Retinal pigment epithelial cell (primary cell): Measurements from ENCODE around the gene MMP21.
A peak's percentile ranks its signal among the peaks of the same experiment; 100 is the strongest.

Experiments used
- DNase-seq: peaks from one replicate; pipeline ENCODE4 v3.0.0-alpha.2; 2010; ENCODE audit warnings: low read depth
- H3K4me3 ChIP-seq: 2 replicates; pipeline ENCODE4 v1.5.1; 2011; ENCODE audit warnings: mild to moderate bottlenecking, low read length, control low read depth, moderate library complexity
- CTCF ChIP-seq: conservative IDR thresholded peaks from 2 replicates; pipeline ENCODE4 v1.5.1; 2011; ENCODE audit warnings: low read depth, low read length, control low read depth, inconsistent platforms

MMP21 gene

GRCh38 chr10:125801574-125801973 lies 26.0 kb upstream of the MMP21 start:
- H3K4me3 ChIP-seq: no peak overlapping the region
- DNase-seq: no peak
- TF ChIP-seq CTCF: no peak

- no peak for TF ChIP-seq CTCF
- no peak overlapping the region for H3K4me3 ChIP-seq
- DNase-seq: no peak
Measured at GRCh38 chr10:125799451-125800182, 24.0 kb upstream of the MMP21 start.

- no peak overlapping the region for H3K4me3 ChIP-seq
- TF ChIP-seq CTCF: no peak
- no peak for DNase-seq
Measured at GRCh38 chr10:125797994-125798662, 22.5 kb upstream of the MMP21 start.

GRCh38 chr10:125797424-125797823 lies 21.8 kb upstream of the MMP21 start:
- no peak for TF ChIP-seq CTCF
- DNase-seq: no peak
- no peak overlapping the region for H3K4me3 ChIP-seq

GRCh38 chr10:125795637-125796190 lies 20.1 kb upstream of the MMP21 start:
- DNase-seq: no peak
- no peak for TF ChIP-seq CTCF
- H3K4me3 ChIP-seq: no peak overlapping the region

DNA sequence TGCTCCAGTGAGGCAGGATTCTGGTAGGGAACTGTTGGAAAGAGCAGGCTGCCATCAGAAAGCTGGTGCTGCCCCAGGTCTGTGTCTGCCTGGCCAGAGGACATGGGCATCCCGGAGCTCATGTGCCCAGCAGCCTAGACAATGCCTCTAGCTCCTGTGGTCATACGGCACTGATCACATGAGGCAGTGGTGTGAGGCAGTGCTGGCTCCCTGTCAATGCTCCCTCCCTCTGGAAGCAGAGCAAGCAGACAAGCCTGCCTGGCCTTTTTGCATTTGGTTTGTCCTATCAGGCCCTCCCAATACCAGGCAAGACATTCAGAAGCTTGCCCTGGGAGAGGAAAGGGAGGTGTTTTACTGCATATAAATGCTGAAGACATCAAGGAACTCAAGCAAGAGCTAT lies 19.5 kb upstream of the MMP21 start:
- peak; percentile 85 for DNase-seq
- TF ChIP-seq CTCF: no peak
- peak overlapping the region; percentile 26 for H3K4me3 ChIP-seq
